Natural killer cell (primary cell): Measurements from ENCODE around the gene SLC16A10. TPM values are rescaled to one million over a fixed set of nuclear protein-coding genes. Genes with fewer than 3 reads are reported as not detected.

Experiments
- ATAC-seq, 3 donors: fragments of 150-1000 bp in 2 of 3; fragments of 200-7000 bp in 1 of 3; cut with Tn5 transposase; 1 replicate in 1 of 3; 2 replicates in 2 of 3; pipeline ENCODE4 v1.10.0; 2021; ENCODE audit warnings: mild to moderate bottlenecking in 2 of 3, moderate library complexity in 2 of 3
- DNase-seq, 2 donors: peaks; one replicate each; pipeline versions ENCODE4 v3.0.0 to v3.0.0-alpha.2; 2013 to 2021; ENCODE audit warnings: mixed read lengths in 1 of 2
- H3K27ac ChIP-seq: one replicate; pipeline ENCODE4 v1.5.1; 2013; ENCODE audit warnings: mild to moderate bottlenecking, low read length
- H3K27me3 ChIP-seq: one replicate; pipeline ENCODE4 v1.6.1; 2013; ENCODE audit warnings: low read length; ENCODE audit not compliant: control insufficient read depth, insufficient read depth
- H3K36me3 ChIP-seq: one replicate; pipeline ENCODE4 v1.6.1; 2013; ENCODE audit warnings: low read length; ENCODE audit not compliant: control insufficient read depth, insufficient read depth
- H3K4me1 ChIP-seq: one replicate; pipeline ENCODE4 v1.6.1; 2013; ENCODE audit warnings: low read length; ENCODE audit not compliant: control insufficient read depth, insufficient read depth
- H3K4me3 ChIP-seq: one replicate; pipeline ENCODE4 v1.5.1; 2013; ENCODE audit warnings: low read length
- H3K9me3 ChIP-seq: one replicate; pipeline ENCODE4 v1.6.1; 2013; ENCODE audit warnings: low read length; ENCODE audit not compliant: control insufficient read depth, insufficient read depth
- H3K27ac Mint-ChIP-seq, 2 donors: one replicate each; pipeline ENCODE4 v1.8.0; 2022; ENCODE audit warnings: mild to moderate bottlenecking in 2 of 2, mixed read lengths in 2 of 2, moderate library complexity in 1 of 2
- H3K27me3 Mint-ChIP-seq, 2 donors: one replicate each; pipeline ENCODE4 v1.8.0; 2022; ENCODE audit warnings: low read depth in 2 of 2, mixed read lengths in 2 of 2
- H3K36me3 Mint-ChIP-seq: one replicate; pipeline ENCODE4 v1.8.0; 2022; ENCODE audit warnings: mixed read lengths
- H3K4me1 Mint-ChIP-seq, 2 donors: one replicate each; pipeline ENCODE4 v1.8.0; 2022; ENCODE audit warnings: mixed read lengths in 2 of 2
- H3K4me3 Mint-ChIP-seq: one replicate; pipeline ENCODE4 v1.8.0; 2022; ENCODE audit warnings: mild to moderate bottlenecking, moderate library complexity, mixed read lengths
- H3K9me3 Mint-ChIP-seq, 2 donors: one replicate each; pipeline ENCODE4 v1.8.0; 2022; ENCODE audit warnings: mixed read lengths in 2 of 2
- WGBS: methylation state at CpG from one replicate; pipeline ENCODE4 v1.1.7; 2013; ENCODE audit warnings: missing lambda C conversion rate; ENCODE audit not compliant: insufficient coverage; 5-methylcytosine and 5-hydroxymethylcytosine counted together
- intact Hi-C: fragments of 100-400 bp; cut with micrococcal nuclease; formaldehyde crosslinking; loops from one replicate; pipeline ENCODE4 v1.14.2; 2022
- total RNA-seq, 4 donors: library from RNA; stranded (reverse); fragments of 120-200 nt in 1 of 4; gene quantifications; one replicate each; pipeline versions ENCODE4 v1.2.3 to v1.2.4, GENCODE V29; 2013 to 2022
- TF ChIP-seq, protein P1 (sequence below): fragments of 200-600 bp; IDR thresholded peaks from one replicate; pipeline ENCODE4 v1.8.0; 2022; ENCODE audit warnings: antibody characterized with exemption

The SLC16A10 gene
- total RNA-seq, 3 donors from 2014 or later (not counting 1 experiment from before 2014, with no cell fraction given) = 0.05 to 0.53 (median 0.18) TPM

DNA sequence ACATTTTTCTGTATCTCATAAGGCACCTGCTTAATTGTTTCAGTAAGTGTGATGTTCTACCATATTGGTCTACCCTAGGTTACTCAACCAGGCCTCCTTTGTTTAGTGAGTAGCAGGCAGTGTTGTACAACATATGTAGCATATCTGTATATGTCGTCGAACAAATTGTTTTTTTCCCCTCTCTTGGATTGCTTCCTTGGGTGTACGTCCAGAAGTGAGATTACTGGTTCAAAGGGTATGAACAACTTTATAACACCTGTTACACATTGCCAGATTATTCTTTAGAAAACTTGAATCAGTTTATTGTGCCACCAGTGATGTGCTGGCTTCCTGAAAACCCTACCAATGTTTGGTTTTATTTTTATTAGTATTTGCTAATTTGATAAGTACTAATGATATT, 14.7 kb downstream of the SLC16A10 start:
- ATAC-seq (no peak), DNase-seq (no peak)
- intact Hi-C loops = no loop called here
- H3K36me3 ChIP-seq = no peaks in the 10 kb centered on the region
- peaks cover 0 to 6% of the 10 kb centered on the region in 2 donors for H3K27me3 Mint-ChIP-seq
- H3K27ac ChIP-seq = no peak overlapping the region
- H3K36me3 Mint-ChIP-seq = no peaks in the 10 kb centered on the region
- no peaks in the 10 kb centered on the region for H3K4me1 Mint-ChIP-seq
- no peaks in the 10 kb centered on the region for H3K4me1 ChIP-seq
- no peaks in the 10 kb centered on the region for H3K9me3 Mint-ChIP-seq
- no peak overlapping the region for H3K27ac Mint-ChIP-seq
- H3K4me3 Mint-ChIP-seq = no peak overlapping the region
- WGBS = 93% methylated on average over 3 of the region's 3 CpGs
- H3K27me3 ChIP-seq = no peaks in the 10 kb centered on the region
- no peaks in the 10 kb centered on the region for H3K9me3 ChIP-seq
- H3K4me3 ChIP-seq = no peak overlapping the region
- TF ChIP-seq, protein P1, sequence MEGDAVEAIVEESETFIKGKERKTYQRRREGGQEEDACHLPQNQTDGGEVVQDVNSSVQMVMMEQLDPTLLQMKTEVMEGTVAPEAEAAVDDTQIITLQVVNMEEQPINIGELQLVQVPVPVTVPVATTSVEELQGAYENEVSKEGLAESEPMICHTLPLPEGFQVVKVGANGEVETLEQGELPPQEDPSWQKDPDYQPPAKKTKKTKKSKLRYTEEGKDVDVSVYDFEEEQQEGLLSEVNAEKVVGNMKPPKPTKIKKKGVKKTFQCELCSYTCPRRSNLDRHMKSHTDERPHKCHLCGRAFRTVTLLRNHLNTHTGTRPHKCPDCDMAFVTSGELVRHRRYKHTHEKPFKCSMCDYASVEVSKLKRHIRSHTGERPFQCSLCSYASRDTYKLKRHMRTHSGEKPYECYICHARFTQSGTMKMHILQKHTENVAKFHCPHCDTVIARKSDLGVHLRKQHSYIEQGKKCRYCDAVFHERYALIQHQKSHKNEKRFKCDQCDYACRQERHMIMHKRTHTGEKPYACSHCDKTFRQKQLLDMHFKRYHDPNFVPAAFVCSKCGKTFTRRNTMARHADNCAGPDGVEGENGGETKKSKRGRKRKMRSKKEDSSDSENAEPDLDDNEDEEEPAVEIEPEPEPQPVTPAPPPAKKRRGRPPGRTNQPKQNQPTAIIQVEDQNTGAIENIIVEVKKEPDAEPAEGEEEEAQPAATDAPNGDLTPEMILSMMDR = no peak

DNA sequence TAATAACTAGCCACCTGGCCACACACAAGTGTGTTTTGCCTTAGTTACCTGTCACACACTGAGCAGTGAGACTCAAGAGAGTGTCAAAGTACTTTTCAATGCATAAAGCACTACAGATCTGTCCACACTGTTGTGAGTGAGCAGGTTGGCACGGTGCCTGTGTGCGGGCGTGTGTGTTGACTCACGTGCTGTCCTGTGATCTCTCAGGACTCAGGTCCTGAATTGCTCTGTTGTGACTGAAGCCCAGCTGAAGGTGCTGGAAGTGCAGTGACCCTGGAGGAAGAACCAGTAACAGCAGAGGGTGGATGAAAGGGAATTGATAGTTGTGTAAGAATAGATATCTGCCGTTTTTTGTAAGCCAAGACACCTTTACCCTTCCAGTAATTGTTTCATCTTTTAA, 18.3 kb downstream of the SLC16A10 start:
- Histone ChIP-seq H3K9me3 (no peaks in the 10 kb centered on the region), H3K4me3 (no peak overlapping the region), H3K36me3 (no peaks in the 10 kb centered on the region), H3K4me1 (no peaks in the 10 kb centered on the region), H3K27me3 (no peaks in the 10 kb centered on the region), H3K27ac (no peak overlapping the region)
- DNase-seq = peak in 1 of 2 donors; percentile 14
- Mint-ChIP-seq H3K27me3 (peaks cover 0 to 12% of the 10 kb centered on the region in 2 donors), H3K27ac (no peak overlapping the region), H3K36me3 (no peaks in the 10 kb centered on the region), H3K4me1 (no peaks in the 10 kb centered on the region), H3K9me3 (peaks cover 0 to 3% of the 10 kb centered on the region in 2 donors), H3K4me3 (no peak overlapping the region)
- TF ChIP-seq, protein P1 = no peak
- 88% methylated on average over 4 of the region's 5 CpGs for WGBS
- intact Hi-C loops = no loop called here
- ATAC-seq = no peak

DNA sequence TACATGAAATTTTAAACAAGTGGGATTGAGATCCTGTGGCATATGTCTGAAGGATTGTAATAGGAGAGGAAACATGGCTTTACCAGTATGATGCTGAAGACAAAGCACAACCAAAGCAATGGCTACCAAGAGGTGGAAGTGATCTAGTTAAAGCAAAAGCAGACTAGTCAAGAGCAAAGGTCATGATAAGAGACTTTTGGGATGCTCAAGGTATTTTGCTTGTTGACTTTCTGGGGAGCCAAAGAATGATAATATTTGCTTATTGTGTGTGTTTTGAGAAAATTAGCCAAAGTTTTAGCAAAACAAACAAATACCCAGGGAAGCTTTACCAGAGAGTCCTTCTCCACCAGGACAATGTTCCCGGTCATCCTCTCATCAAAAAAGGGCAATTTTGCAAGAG, 20.3 kb downstream of the SLC16A10 start:
- H3K4me3 ChIP-seq = no peak overlapping the region
- H3K4me3 Mint-ChIP-seq = no peak overlapping the region
- peaks cover 0 to 15% of the 10 kb centered on the region in 2 donors for H3K27me3 Mint-ChIP-seq
- no peak overlapping the region for H3K27ac Mint-ChIP-seq
- TF ChIP-seq, protein P1 = no peak
- H3K27me3 ChIP-seq = no peaks in the 10 kb centered on the region
- no peaks in the 10 kb centered on the region for H3K36me3 ChIP-seq
- H3K27ac ChIP-seq = no peak overlapping the region
- ATAC-seq (no peak), DNase-seq (no peak)
- H3K9me3 Mint-ChIP-seq = peaks cover 0 to 3% of the 10 kb centered on the region in 2 donors
- whole genome bisulfite sequencing = no CpG with 5 or more reads among the region's 1 CpG
- H3K9me3 ChIP-seq = no peaks in the 10 kb centered on the region
- H3K4me1 ChIP-seq = no peaks in the 10 kb centered on the region
- no peaks in the 10 kb centered on the region for H3K4me1 Mint-ChIP-seq
- H3K36me3 Mint-ChIP-seq = no peaks in the 10 kb centered on the region
- intact Hi-C loops = no loop called here

DNA sequence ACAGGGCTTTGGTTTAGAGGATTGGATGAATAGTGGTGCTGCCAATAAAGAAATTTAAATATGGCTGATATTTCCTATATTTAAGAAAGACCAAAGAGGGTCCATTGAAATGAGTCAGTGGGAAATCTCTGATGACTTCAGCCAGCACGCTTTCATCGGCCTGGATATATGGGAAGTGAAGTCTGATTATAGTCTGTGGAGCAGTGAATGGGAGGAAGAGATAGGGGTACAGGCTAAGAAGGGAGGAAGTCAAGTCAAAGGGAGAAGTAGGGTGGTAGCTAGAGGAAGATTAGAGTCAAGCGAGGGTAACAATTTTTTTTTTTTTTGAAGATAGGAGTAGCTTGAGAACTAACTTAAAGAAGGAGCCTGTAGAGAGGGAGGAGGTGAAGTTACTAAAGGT, 22.7 kb downstream of the SLC16A10 start:
- DNase-seq = no peak
- no peak overlapping the region for H3K4me3 Mint-ChIP-seq
- H3K4me3 ChIP-seq = no peak overlapping the region
- no peak overlapping the region for H3K27ac ChIP-seq
- H3K27me3 ChIP-seq = no peaks in the 10 kb centered on the region
- peaks cover 6 to 10% of the 10 kb centered on the region in 2 donors for H3K4me1 Mint-ChIP-seq
- no peak overlapping the region for H3K27ac Mint-ChIP-seq
- no peak for ATAC-seq
- no peaks in the 10 kb centered on the region for H3K4me1 ChIP-seq
- intact Hi-C loops = no loop called here
- no peaks in the 10 kb centered on the region for H3K36me3 Mint-ChIP-seq
- no peaks in the 10 kb centered on the region for H3K36me3 ChIP-seq
- WGBS = 66% methylated on average over 3 of the region's 3 CpGs
- H3K9me3 ChIP-seq = no peaks in the 10 kb centered on the region
- H3K27me3 Mint-ChIP-seq = peaks cover 0 to 11% of the 10 kb centered on the region in 2 donors
- TF ChIP-seq, protein P1 = no peak
- H3K9me3 Mint-ChIP-seq = peaks cover 0 to 3% of the 10 kb centered on the region in 2 donors
